GM10847 (cell line): ENCODE data around the gene RHNO1.

ENCODE experiments used
- POLR2A ChIP-seq: IDR thresholded peaks from 2 replicates; pipeline ENCODE4 v1.6.1; 2011; ENCODE audit not compliant: insufficient read length; ENCODE audit errors: extremely low read depth

The RHNO1 gene

DNA sequence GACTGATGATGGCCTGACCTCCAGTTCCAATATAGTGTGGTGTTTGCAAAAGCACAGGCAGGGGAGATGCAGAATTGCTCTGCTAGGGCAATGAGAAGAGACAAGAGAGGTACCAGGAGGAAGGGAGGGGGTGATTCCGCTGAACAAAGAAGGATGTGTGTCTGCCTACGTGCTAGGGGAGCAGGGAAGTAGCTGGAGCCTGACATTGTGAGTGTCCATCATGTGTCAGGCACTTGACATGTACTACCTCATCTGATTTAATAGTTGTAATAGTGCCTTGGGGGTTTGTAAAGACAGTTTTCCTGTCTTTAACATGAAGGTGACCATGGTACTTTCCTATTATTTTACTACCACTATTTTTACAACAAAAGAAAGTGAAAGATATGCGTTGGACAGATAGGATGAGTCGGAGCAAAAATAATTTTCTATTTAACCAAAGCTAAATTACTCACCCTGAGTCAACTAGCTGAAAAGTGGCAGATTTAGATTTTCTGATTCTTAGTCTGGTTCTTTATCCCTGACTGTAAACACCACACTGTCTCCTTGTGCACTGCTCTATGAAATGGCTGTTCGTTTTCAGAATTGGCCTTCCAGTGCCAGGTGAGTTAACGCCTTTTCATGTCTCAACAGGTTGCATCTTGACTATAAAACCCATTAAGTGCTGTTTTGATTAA lies 48.4 kb downstream of the RHNO1 start:
- TF ChIP-seq POLR2A, result no peak

DNA sequence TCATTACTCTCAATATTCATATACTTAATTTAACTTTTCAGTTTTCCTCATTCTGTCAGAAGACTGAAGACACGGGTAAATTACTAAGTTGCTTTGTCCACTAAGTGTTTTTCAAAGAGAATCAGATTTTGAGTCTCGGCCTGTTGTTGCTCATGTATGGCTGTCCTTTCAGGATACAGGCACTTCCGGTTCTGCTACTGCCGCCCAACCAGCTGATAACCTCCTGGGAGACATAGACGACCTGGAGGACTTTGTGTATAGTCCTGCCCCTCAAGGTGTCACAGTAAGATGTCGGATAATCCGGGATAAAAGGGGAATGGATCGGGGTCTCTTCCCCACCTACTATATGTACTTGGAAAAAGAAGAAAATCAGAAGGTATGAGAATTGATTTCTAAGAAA lies 53.8 kb downstream of the RHNO1 start:
- TF ChIP-seq POLR2A, result no peak

DNA sequence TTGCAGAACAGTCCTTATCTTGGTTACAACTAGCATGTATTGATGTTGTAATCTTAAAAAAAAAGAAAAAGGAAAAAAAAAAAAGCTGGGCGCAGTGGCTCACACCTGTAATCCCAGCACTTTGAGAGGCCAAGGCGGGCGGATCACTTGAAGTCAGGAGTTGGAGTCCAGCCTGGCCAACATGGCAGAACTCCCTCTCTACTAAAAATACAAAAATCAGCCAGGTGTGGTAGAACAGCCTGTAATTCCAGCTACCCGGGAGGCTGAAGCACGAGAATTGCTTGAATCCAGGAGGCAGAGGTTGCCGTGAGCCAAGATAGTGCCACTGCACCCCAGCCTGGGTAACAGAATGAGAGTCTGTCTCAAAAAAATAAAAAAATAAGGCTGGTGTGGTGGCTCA lies 56.6 kb downstream of the RHNO1 start:
- no peak for TF ChIP-seq POLR2A

DNA sequence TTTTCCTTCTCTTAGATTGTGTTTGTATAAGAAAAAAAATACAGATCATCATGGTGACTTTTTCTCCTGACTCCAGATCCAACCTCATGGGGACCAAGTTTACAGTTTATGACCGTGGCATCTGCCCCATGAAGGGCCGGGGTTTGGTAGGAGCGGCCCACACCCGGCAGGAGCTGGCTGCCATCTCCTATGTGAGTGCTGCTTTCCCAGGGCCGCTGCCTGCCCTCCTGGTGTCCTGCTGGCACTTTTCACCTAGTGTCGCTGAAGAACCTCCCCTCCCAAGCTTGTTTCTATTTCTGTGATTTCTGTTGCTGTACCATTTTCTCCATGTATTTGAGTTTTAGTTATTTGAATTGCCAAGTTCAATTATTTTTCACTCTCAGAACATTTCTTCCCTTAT lies 57.3 kb downstream of the RHNO1 start:
- TF ChIP-seq POLR2A, result no peak

DNA sequence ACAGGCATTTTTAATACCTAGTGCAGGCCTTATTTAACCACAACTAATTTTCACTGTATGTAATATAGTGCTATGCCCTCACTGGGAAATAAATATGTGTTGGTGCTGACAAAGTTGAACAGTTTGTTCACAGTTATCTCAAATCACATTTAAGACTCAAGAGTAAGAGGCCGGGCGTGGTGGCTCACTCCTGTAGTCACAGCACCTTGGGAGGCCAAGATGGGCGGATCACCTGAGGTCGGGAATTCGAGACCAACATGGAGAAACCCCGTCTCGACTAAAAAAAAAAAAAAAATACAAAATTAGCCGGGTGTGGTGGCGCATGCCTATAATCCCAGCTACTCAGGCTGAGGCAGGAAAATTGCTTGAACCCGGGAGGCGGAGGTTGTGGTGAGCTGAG lies 59.3 kb downstream of the RHNO1 start:
- TF ChIP-seq POLR2A, result no peak

DNA sequence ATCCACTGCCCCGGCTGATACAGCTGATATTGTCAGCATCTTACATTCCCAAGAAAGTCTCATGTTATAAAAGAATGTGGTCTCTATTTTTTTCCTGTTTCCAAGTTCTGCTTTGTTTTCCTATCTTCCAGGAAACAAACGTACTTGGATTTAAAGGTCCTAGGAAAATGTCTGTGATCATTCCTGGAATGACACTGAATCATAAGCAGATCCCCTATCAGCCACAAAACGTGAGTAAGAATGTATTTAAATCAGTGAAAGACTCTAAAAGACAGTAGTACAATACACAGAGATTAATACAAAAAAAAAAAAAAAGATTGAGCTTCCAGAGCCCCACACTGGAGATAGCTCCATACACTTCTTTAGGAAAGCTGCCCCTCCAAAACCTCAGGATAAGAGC lies 60.5 kb downstream of the RHNO1 start:
- no peak for TF ChIP-seq POLR2A
